K562 treated with DMSO at 1 percent for 24 hours (cell line): Measurements from ENCODE around the gene PHYHD1. TPM values are rescaled to one million over a fixed set of nuclear protein-coding genes. Genes with fewer than 3 reads are reported as not detected.

Source experiments
- total RNA-seq: library from RNA; unstranded; fragments of 300-600 nt; gene quantifications from 2 replicates; pipeline ENCODE4 v1.2.3, GENCODE V29; 2022; ENCODE audit warnings: low read depth; ENCODE audit not compliant: insufficient read depth

The PHYHD1 gene
- total RNA-seq, result 0.73 and 0.95 TPM in 2 replicates

GRCh38 chr9:128920381-128921058 is at the start of gene PHYHD1:
Gene PHYHD1, plus strand, starts transcription at chr9:128920982. Its CDS starts 1,342 bp downstream, at chr9:128922324.

GRCh38 chr9:128881884-128882676 is 38.7 kb upstream of the PHYHD1 start, which contains the start of the genes KYAT1 and LRRC8A:
Gene KYAT1, minus strand, starts transcription at chr9:128881950. Its CDS starts 36,545 bp downstream, at chr9:128845405.
Gene LRRC8A, plus strand, starts transcription at chr9:128882133. Its CDS starts 25,032 bp downstream, at chr9:128907165.

GRCh38 chr9:128947527-128948301 is 26.9 kb downstream of the PHYHD1 start, which contains the start of the genes DOLK and NUP188:
Gene DOLK, minus strand, starts transcription at chr9:128947603. Its CDS starts 300 bp downstream, at chr9:128947303.
Gene NUP188, plus strand, starts transcription at chr9:128947699. Its CDS starts 21 bp downstream, at chr9:128947720.

Other genes with a start within 250 kb of the PHYHD1 start
- 256 and 274 TPM in 2 replicates for gene SET, start 231.8 kb upstream of the PHYHD1 start, total RNA-seq
- 41.9 and 43.0 TPM in 2 replicates for gene PKN3, start 218.5 kb upstream of the PHYHD1 start, total RNA-seq
- gene ZDHHC12, start 196.9 kb upstream of the PHYHD1 start, total RNA-seq, result 95.0 and 101 TPM in 2 replicates
- gene ZER1, start 149.1 kb upstream of the PHYHD1 start, total RNA-seq, result 45.1 and 47.5 TPM in 2 replicates
- gene TBC1D13, start 133.7 kb upstream of the PHYHD1 start, total RNA-seq, result 48.1 and 49.2 TPM in 2 replicates
- 217 and 239 TPM in 2 replicates for gene ENDOG, start 102.5 kb upstream of the PHYHD1 start, total RNA-seq
- gene SPOUT1, start 91.2 kb upstream of the PHYHD1 start, total RNA-seq, result 28.2 and 29.7 TPM in 2 replicates
- 18.6 and 23.8 TPM in 2 replicates for gene KYAT1, start 39.0 kb upstream of the PHYHD1 start, total RNA-seq
- 41.7 and 44.5 TPM in 2 replicates for gene LRRC8A, start 38.8 kb upstream of the PHYHD1 start, total RNA-seq
- 21.9 and 23.8 TPM in 2 replicates for gene DOLK, start 26.6 kb downstream of the PHYHD1 start, total RNA-seq
- gene NUP188, start 26.7 kb downstream of the PHYHD1 start, total RNA-seq, result 63.9 and 64.0 TPM in 2 replicates
- gene SH3GLB2, start 107.3 kb downstream of the PHYHD1 start, total RNA-seq, result 78.8 and 86.0 TPM in 2 replicates
- 26.6 and 38.2 TPM in 2 replicates for gene MIGA2, start 115.6 kb downstream of the PHYHD1 start, total RNA-seq
- 22.2 and 23.3 TPM in 2 replicates for gene DOLPP1, start 160.1 kb downstream of the PHYHD1 start, total RNA-seq
- 35.0 and 37.3 TPM in 2 replicates for gene CRAT, start 189.8 kb downstream of the PHYHD1 start, total RNA-seq
- 131 and 137 TPM in 2 replicates for gene PTPA, start 190.4 kb downstream of the PHYHD1 start, total RNA-seq